Neuronal stem cell (in vitro differentiated cells): Measurements from ENCODE around the gene HMCN1.

Source experiments
- DNase-seq: peaks from one replicate; pipeline ENCODE4 v3.0.0-alpha.2; 2013; ENCODE audit warnings: low spot score
- H2AFZ ChIP-seq: one replicate; pipeline ENCODE4 v1.6.1; 2013; ENCODE audit warnings: mild to moderate bottlenecking, low read length, inconsistent platforms
- H2AK5ac ChIP-seq: 2 replicates; pipeline ENCODE4 v1.6.1; 2013; ENCODE audit warnings: low read depth, mild to moderate bottlenecking, inconsistent platforms, low read length, moderate library complexity, mixed read lengths
- H2BK120ac ChIP-seq: 2 replicates; pipeline ENCODE4 v1.6.1; 2013; ENCODE audit warnings: low read depth, mild to moderate bottlenecking, inconsistent platforms, low read length, moderate library complexity, mixed read lengths
- H2BK12ac ChIP-seq: one replicate; pipeline ENCODE4 v1.6.1; 2013; ENCODE audit warnings: low read length, inconsistent platforms
- H2BK15ac ChIP-seq: 2 replicates; pipeline ENCODE4 v1.6.1; 2013; ENCODE audit warnings: mild to moderate bottlenecking, low read length, inconsistent platforms, mixed read lengths
- H2BK5ac ChIP-seq: one replicate; pipeline ENCODE4 v1.6.1; 2013; ENCODE audit warnings: inconsistent platforms, mild to moderate bottlenecking, low read length, moderate library complexity
- H3K14ac ChIP-seq: one replicate; pipeline ENCODE4 v1.6.1; 2013; ENCODE audit warnings: low read length, inconsistent platforms
- H3K18ac ChIP-seq: 2 replicates; pipeline ENCODE4 v1.6.1; 2013; ENCODE audit warnings: low read length, inconsistent platforms
- H3K23ac ChIP-seq: 2 replicates; pipeline ENCODE4 v1.6.1; 2013; ENCODE audit warnings: low read depth, mild to moderate bottlenecking, mixed read lengths, low read length, inconsistent platforms; ENCODE audit not compliant: poor library complexity
- H3K27ac ChIP-seq: replicated peaks from 3 replicates; pipeline ENCODE4 v1.5.1; 2013; ENCODE audit warnings: low read length, inconsistent platforms
- H3K27me3 ChIP-seq, 3 experiments: 2 replicates each; pipeline ENCODE4 v1.6.1; 2013; ENCODE audit warnings: low read length in 3 of 3, mild to moderate bottlenecking in 2 of 3, inconsistent platforms in 1 of 3, low read depth in 1 of 3, mixed read lengths in 1 of 3, moderate library complexity in 1 of 3; ENCODE audit not compliant: control insufficient read depth in 3 of 3, insufficient read depth in 3 of 3
- H3K36me3 ChIP-seq, 2 donors: replicated peaks in 1 of 2; 2 replicates each; pipeline ENCODE4 v1.6.1; 2013; ENCODE audit warnings: low read length in 2 of 2; ENCODE audit not compliant: control insufficient read depth in 2 of 2, insufficient read depth in 2 of 2
- H3K4ac ChIP-seq: 2 replicates; pipeline ENCODE4 v1.6.1; 2013; ENCODE audit warnings: inconsistent platforms, mild to moderate bottlenecking, low read length, moderate library complexity
- H3K4me1 ChIP-seq, 2 donors: 1 replicate in 1 of 2; 2 replicates in 1 of 2; pipeline ENCODE4 v1.6.1; 2013; ENCODE audit warnings: low read length in 2 of 2, low read depth in 1 of 2; ENCODE audit not compliant: control insufficient read depth in 2 of 2, insufficient read depth in 1 of 2
- H3K4me2 ChIP-seq: one replicate; pipeline ENCODE4 v1.6.1; 2013; ENCODE audit warnings: mild to moderate bottlenecking, low read length, inconsistent platforms; ENCODE audit not compliant: insufficient read depth, poor library complexity, severe bottlenecking
- H3K4me3 ChIP-seq, 2 donors: 2 replicates each; pipeline ENCODE4 v1.5.1; 2013; ENCODE audit warnings: low read length in 2 of 2, mild to moderate bottlenecking in 2 of 2, inconsistent platforms in 1 of 2, moderate library complexity in 1 of 2
- H3K79me1 ChIP-seq: one replicate; pipeline ENCODE4 v1.6.1; 2013; ENCODE audit warnings: low read depth, mild to moderate bottlenecking, inconsistent platforms, low read length, moderate library complexity
- H3K9ac ChIP-seq: one replicate; pipeline ENCODE4 v1.6.1; 2013; ENCODE audit warnings: mild to moderate bottlenecking, low read depth, low read length, inconsistent platforms; ENCODE audit not compliant: poor library complexity
- H3K9me3 ChIP-seq, 2 donors: replicated peaks in 1 of 2; 2 replicates each; pipeline versions ENCODE3 to v1.6.1; 2013; ENCODE audit warnings: low read length in 2 of 2, mild to moderate bottlenecking in 2 of 2, inconsistent platforms in 1 of 2, low read depth in 1 of 2, mixed read lengths in 1 of 2, moderate library complexity in 1 of 2; ENCODE audit not compliant: control insufficient read depth in 2 of 2, insufficient read depth in 1 of 2
- H4K8ac ChIP-seq: one replicate; pipeline ENCODE4 v1.6.1; 2013; ENCODE audit warnings: low read depth, mild to moderate bottlenecking, inconsistent platforms, low read length, moderate library complexity
- H4K91ac ChIP-seq: one replicate; pipeline ENCODE4 v1.6.1; 2013; ENCODE audit warnings: low read length, low read depth, mild to moderate bottlenecking, inconsistent platforms; ENCODE audit not compliant: poor library complexity
- WGBS, 2 donors: extraction: QIAGEN DNeasy Blood & Tissue Kit; methylation state at CpG; one replicate each; pipeline ENCODE4 v1.1.7; 2013; ENCODE audit warnings: missing lambda C conversion rate in 2 of 2, mixed read lengths in 1 of 2; ENCODE audit not compliant: insufficient read length in 2 of 2, insufficient replicate concordance in 1 of 2; ENCODE audit errors: extremely low coverage in 2 of 2; 5-methylcytosine and 5-hydroxymethylcytosine counted together

Gene HMCN1

GRCh38 chr1:185804206-185804605 is 70.0 kb downstream of the HMCN1 start:
- Histone ChIP-seq H2BK15ac (no peak overlapping the region), H4K91ac (no peak overlapping the region), H3K14ac (no peak overlapping the region), H4K8ac (no peak overlapping the region), H2AFZ (no peak overlapping the region), H3K9me3 (peaks cover under 1% of the 10 kb centered on the region in 2 donors), H3K4me3 (no peak overlapping the region), H3K4me1 (peaks cover 2 to 3% of the 10 kb centered on the region in 2 donors), H2AK5ac (no peak overlapping the region), H3K4ac (no peak overlapping the region), H2BK12ac (no peak overlapping the region), H3K23ac (no peak overlapping the region), H3K9ac (no peak overlapping the region), H2BK5ac (no peak overlapping the region), H2BK120ac (no peak overlapping the region), H3K27ac (no peak overlapping the region), H3K36me3 (no peaks in the 10 kb centered on the region), H3K18ac (no peak overlapping the region), H3K27me3 (no peaks in the 10 kb centered on the region), H3K79me1 (no peaks in the 10 kb centered on the region), H3K4me2 (no peak overlapping the region)
- no peak for DNase-seq

DNA sequence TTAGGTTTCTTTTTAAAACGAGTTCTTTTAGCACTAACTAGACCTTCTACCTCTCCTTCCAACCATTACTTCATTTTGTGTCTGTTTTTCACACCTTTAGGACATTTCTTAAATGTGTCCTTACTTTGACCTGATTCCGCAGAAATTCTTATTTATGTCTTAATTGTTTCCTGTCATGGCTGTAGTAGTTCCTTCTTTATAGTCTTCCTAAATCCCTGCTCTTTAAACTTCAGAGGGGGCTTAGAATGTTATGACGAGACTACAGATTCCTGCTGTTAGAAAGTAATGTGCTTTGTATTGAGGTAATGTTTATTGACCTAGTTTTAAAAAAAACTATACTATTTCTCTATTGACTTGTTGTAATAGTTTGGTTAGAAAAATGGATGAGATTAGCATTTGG is 70.4 kb downstream of the HMCN1 start:
- H3K27ac ChIP-seq = no peak overlapping the region
- no peak overlapping the region for H3K9ac ChIP-seq
- H4K91ac ChIP-seq = no peak overlapping the region
- H3K79me1 ChIP-seq = no peaks in the 10 kb centered on the region
- H3K4me1 ChIP-seq = peaks cover 2 to 3% of the 10 kb centered on the region in 2 donors
- no peaks in the 10 kb centered on the region for H3K9me3 ChIP-seq
- no peak overlapping the region for H3K4me3 ChIP-seq
- no peak overlapping the region for H2BK15ac ChIP-seq
- H4K8ac ChIP-seq = no peak overlapping the region
- H3K18ac ChIP-seq = no peak overlapping the region
- H2AK5ac ChIP-seq = no peak overlapping the region
- no peak overlapping the region for H3K4me2 ChIP-seq
- H2BK12ac ChIP-seq = no peak overlapping the region
- H3K36me3 ChIP-seq = no peaks in the 10 kb centered on the region
- no peak overlapping the region for H2BK5ac ChIP-seq
- DNase-seq = no peak
- WGBS, 2 donors = no CpG with 5 or more reads among the region's 3 CpGs
- H3K27me3 ChIP-seq = no peaks in the 10 kb centered on the region
- H3K4ac ChIP-seq = no peak overlapping the region
- no peak overlapping the region for H3K14ac ChIP-seq
- no peak overlapping the region for H2BK120ac ChIP-seq
- no peak overlapping the region for H3K23ac ChIP-seq
- no peak overlapping the region for H2AFZ ChIP-seq

DNA sequence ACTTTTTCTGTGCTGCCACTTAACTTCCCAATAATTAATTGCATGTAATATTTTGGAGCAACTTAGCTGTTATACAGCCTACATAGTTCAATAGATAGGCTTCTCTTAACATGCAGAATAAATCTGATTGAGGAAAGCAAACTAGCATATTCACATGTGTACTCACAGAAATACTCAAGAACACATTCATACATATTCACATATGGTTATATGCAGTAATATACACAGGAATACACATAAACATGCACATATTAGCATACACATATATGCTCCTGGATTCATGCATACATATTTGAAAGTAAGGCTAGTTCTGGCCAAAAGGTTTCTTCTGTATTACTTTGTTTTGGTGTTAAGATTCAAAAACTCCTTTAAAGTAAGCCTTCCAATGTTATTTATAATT is 73.1 kb downstream of the HMCN1 start:
- Histone ChIP-seq H2BK12ac (no peak overlapping the region), H2BK120ac (no peak overlapping the region), H2BK5ac (no peak overlapping the region), H2AK5ac (no peak overlapping the region), H3K4me3 (no peak overlapping the region), H4K8ac (no peak overlapping the region), H2AFZ (no peak overlapping the region), H3K4me1 (peaks cover 2 to 3% of the 10 kb centered on the region in 2 donors), H3K4ac (no peak overlapping the region), H3K4me2 (no peak overlapping the region), H3K23ac (no peak overlapping the region), H3K36me3 (no peaks in the 10 kb centered on the region), H3K9ac (no peak overlapping the region), H4K91ac (no peak overlapping the region), H3K9me3 (no peaks in the 10 kb centered on the region), H3K27me3 (no peaks in the 10 kb centered on the region), H3K18ac (no peak overlapping the region), H3K79me1 (no peaks in the 10 kb centered on the region), H2BK15ac (no peak overlapping the region), H3K14ac (no peak overlapping the region), H3K27ac (no peak overlapping the region)
- DNase-seq = no peak

DNA sequence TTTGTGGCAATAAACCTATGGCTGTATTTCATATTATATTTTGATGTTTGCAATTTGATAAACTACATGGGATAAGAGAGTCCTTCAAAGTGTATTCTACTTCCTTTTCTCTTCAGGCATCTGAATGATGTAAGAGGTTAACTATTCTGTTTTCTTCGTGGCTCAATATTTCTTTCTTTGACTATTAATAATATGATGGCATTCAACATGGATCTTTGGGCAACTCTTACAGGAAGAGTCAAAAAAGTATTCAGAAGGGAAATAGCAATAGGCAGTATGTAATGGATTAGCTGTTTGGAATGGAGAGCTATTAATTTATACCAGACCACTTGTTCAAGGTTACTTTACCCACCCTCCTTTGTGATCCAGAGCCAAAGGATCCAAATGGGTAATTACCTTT is 74.4 kb downstream of the HMCN1 start:
- no peak overlapping the region for H2BK5ac ChIP-seq
- H3K4ac ChIP-seq = no peak overlapping the region
- H2BK15ac ChIP-seq = no peak overlapping the region
- no peak overlapping the region for H3K23ac ChIP-seq
- WGBS, 2 donors = no CpG with 5 or more reads among the region's 1 CpG
- no peak overlapping the region for H3K9ac ChIP-seq
- peaks cover 2 to 3% of the 10 kb centered on the region in 2 donors for H3K4me1 ChIP-seq
- no peak overlapping the region for H2BK120ac ChIP-seq
- no peaks in the 10 kb centered on the region for H3K9me3 ChIP-seq
- H3K27ac ChIP-seq = no peak overlapping the region
- no peaks in the 10 kb centered on the region for H3K79me1 ChIP-seq
- no peaks in the 10 kb centered on the region for H3K27me3 ChIP-seq
- H2BK12ac ChIP-seq = no peak overlapping the region
- DNase-seq = no peak
- no peak overlapping the region for H2AK5ac ChIP-seq
- no peak overlapping the region for H2AFZ ChIP-seq
- H3K14ac ChIP-seq = no peak overlapping the region
- H4K91ac ChIP-seq = no peak overlapping the region
- no peak overlapping the region for H4K8ac ChIP-seq
- no peak overlapping the region for H3K4me3 ChIP-seq
- H3K36me3 ChIP-seq = no peaks in the 10 kb centered on the region
- no peak overlapping the region for H3K4me2 ChIP-seq
- H3K18ac ChIP-seq = no peak overlapping the region
